WTC11 (cell line): ENCODE measurements around the gene SREBF1. TPM values are rescaled to one million over a fixed set of nuclear protein-coding genes. Genes with fewer than 3 reads are reported as not detected.
A peak's percentile ranks its signal among the peaks of the same experiment; 100 is the strongest.

Experiments used
- ATAC-seq: fragments of 200-7000 bp; cut with Tn5 transposase; 2 replicates; pipeline ENCODE4 v1.10.0; 2021; ENCODE audit warnings: mild to moderate bottlenecking, moderate library complexity
- CTCF ChIA-PET: fragments of 300-600 bp; sonication (Branson Sonifier 250); formaldehyde crosslinking; loops from one replicate; lab custom pipeline; 2021; ENCODE audit warnings: antibody characterized with exemption; lab: Charles Lee
- POLR2A ChIA-PET: fragments of 350-600 bp; sonication (Branson Sonifier 250); formaldehyde crosslinking; loops from one replicate; lab custom pipeline; 2021; ENCODE audit warnings: antibody characterized with exemption; lab: Charles Lee
- DNase-seq: peaks from one replicate; pipeline ENCODE4 v3.0.0; 2021; ENCODE audit warnings: low spot score
- H3K27ac Mint-ChIP-seq: 2 replicates; pipeline ENCODE4 v1.8.0; 2021; ENCODE audit warnings: mixed read lengths
- H3K27me3 Mint-ChIP-seq: 2 replicates; pipeline ENCODE4 v1.8.0; 2021; ENCODE audit warnings: low read depth, mild to moderate bottlenecking, moderate library complexity, mixed read lengths
- H3K36me3 Mint-ChIP-seq: 2 replicates; pipeline ENCODE4 v1.8.0; 2021; ENCODE audit warnings: mixed read lengths
- H3K4me1 Mint-ChIP-seq: 2 replicates; pipeline ENCODE4 v1.8.0; 2022; ENCODE audit warnings: mixed read lengths
- H3K4me3 Mint-ChIP-seq: 2 replicates; pipeline ENCODE4 v1.8.0; 2021; ENCODE audit warnings: mild to moderate bottlenecking, moderate library complexity, mixed read lengths
- H3K9me3 Mint-ChIP-seq: 2 replicates; pipeline ENCODE4 v1.8.0; 2021; ENCODE audit warnings: mixed read lengths
- MLX ChIP-seq: sonication (generic); formaldehyde crosslinking; IDR thresholded peaks from 2 replicates; pipeline ENCODE4 v1.8.1; 2023; ENCODE audit warnings: mild to moderate bottlenecking, missing genetic modification reagents, moderate library complexity
- PRDM15 ChIP-seq: sonication (generic); formaldehyde crosslinking; IDR thresholded peaks from 2 replicates; pipeline ENCODE4 v1.8.0; 2022; ENCODE audit warnings: missing genetic modification reagents
- PRRX2 ChIP-seq: fragments of 250-450 bp; sonication (Bioruptor Pico); IDR thresholded peaks from 2 replicates; pipeline ENCODE4 v1.8.0; 2021; ENCODE audit warnings: mild to moderate bottlenecking
- SMAD4 ChIP-seq: sonication (generic); formaldehyde crosslinking; IDR thresholded peaks from 2 replicates; pipeline ENCODE4 v1.8.0; 2022; ENCODE audit warnings: mild to moderate bottlenecking, missing genetic modification reagents
- USF1 ChIP-seq: sonication (generic); formaldehyde crosslinking; IDR thresholded peaks from 2 replicates; pipeline ENCODE4 v1.8.0; 2022; ENCODE audit warnings: mild to moderate bottlenecking, missing genetic modification reagents
- total RNA-seq: library from RNA; stranded (reverse); gene quantifications from 3 replicates; pipeline ENCODE4 v1.2.3, GENCODE V29; 2021

The SREBF1 gene
- total RNA-seq, 1 experiment from 2014 or later = 93.7 TPM

GRCh38 chr17:17795946-17796786 lies 40.6 kb downstream of the SREBF1 start:
- ATAC-seq (no peak), DNase-seq (no peak)
- Mint-ChIP-seq H3K9me3 (no peaks in the 10 kb centered on the region), H3K27me3 (peaks cover 27% of the 10 kb centered on the region), H3K4me1 (peaks cover 36% of the 10 kb centered on the region), H3K27ac (no peak overlapping the region), H3K36me3 (no peaks in the 10 kb centered on the region), H3K4me3 (no peak overlapping the region)
- ChIA-PET POLR2A (interaction anchor here (0.6 kb wide), 1 partner anchor 466 kb away, joined by 4 read pairs; no protein-coding TSS in a partner anchor), CTCF (interaction anchor here (0.8 to 1.6 kb wide), 2 partner anchors 14 to 16 kb away, joined by 3 to 4 read pairs; no protein-coding TSS in a partner anchor)
- TF ChIP-seq PRDM15 = peak; percentile 48
- TF ChIP-seq PRRX2 (CRISPR knock-in tag) = no peak

- TF ChIP-seq MLX (CRISPR knock-in tag) (no peak), USF1 (CRISPR knock-in tag) (no peak)
- peaks cover 38% of the 10 kb centered on the region for H3K4me1 Mint-ChIP-seq
- H3K27me3 Mint-ChIP-seq = peaks cover 32% of the 10 kb centered on the region
- no peak overlapping the region for H3K4me3 Mint-ChIP-seq
- POLR2A ChIA-PET = no interaction called here
- CTCF ChIA-PET = no interaction called here
- H3K9me3 Mint-ChIP-seq = no peaks in the 10 kb centered on the region
- H3K36me3 Mint-ChIP-seq = no peaks in the 10 kb centered on the region
- ATAC-seq (no peak), DNase-seq (no peak)
- H3K27ac Mint-ChIP-seq = no peak overlapping the region
These were observed 41.5 kb downstream of the SREBF1 start for GRCh38 chr17:17795296-17795695.

- CTCF ChIA-PET = interaction anchor here (1.0 to 1.2 kb wide), 2 partner anchors 13 to 97 kb away, joined by 3 to 4 read pairs; no protein-coding TSS in a partner anchor
- Mint-ChIP-seq H3K9me3 (no peaks in the 10 kb centered on the region), H3K4me3 (no peak overlapping the region), H3K4me1 (peaks cover 38% of the 10 kb centered on the region), H3K27me3 (peaks cover 33% of the 10 kb centered on the region), H3K36me3 (no peaks in the 10 kb centered on the region), H3K27ac (no peak overlapping the region)
- POLR2A ChIA-PET = no interaction called here
- TF ChIP-seq PRDM15 = 0 out of 2 replicates have a peak, but pooled peaks have one; percentile 7
- TF ChIP-seq SMAD4 (CRISPR knock-in tag) = no peak
- no peak for ATAC-seq
- no peak for DNase-seq
These were observed 42.4 kb downstream of the SREBF1 start for GRCh38 chr17:17794382-17794781.
